CD4-positive, alpha-beta T cell treated with Interleukin-17A for 4 hours (primary cell): ENCODE measurements around the gene PXDN.
"Not testable (repeated sequence)": the region's sequence is repeated elsewhere in the genome, so short reads cannot be mapped to it uniquely, and the experiment has no call there.

ENCODE experiments used
- DNase-seq: peaks from one replicate; pipeline ENCODE4 v3.0.0-alpha.2; 2020; ENCODE audit warnings: mixed read lengths

PXDN gene

GRCh38 chr2:1744446-1745170, at the start of gene PXDN:
Gene PXDN (minus strand): TSS chr2:1744515. CDS start chr2:1744455, 60 bp downstream.
- no peak for DNase-seq

- no peak for DNase-seq
Observed at GRCh38 chr2:1793868-1794445, 49.6 kb upstream of the PXDN start.

- DNase-seq, result no peak
Observed at GRCh38 chr2:1793001-1793867, 48.9 kb upstream of the PXDN start.

GRCh38 chr2:1791685-1792435, 47.5 kb upstream of the PXDN start:
- DNase-seq, result no peak

- no peak for DNase-seq
Observed at GRCh38 chr2:1791006-1791605, 46.8 kb upstream of the PXDN start.

- DNase-seq, result no peak
Observed at GRCh38 chr2:1790473-1790872, 46.2 kb upstream of the PXDN start.

- no peak for DNase-seq
Observed at GRCh38 chr2:1789610-1790009, 45.3 kb upstream of the PXDN start.

GRCh38 chr2:1788478-1788959, 44.2 kb upstream of the PXDN start:
- DNase-seq, result no peak

- no peak for DNase-seq
Observed at GRCh38 chr2:1787755-1788477, 43.6 kb upstream of the PXDN start.

GRCh38 chr2:1784986-1785617, 40.8 kb upstream of the PXDN start:
- DNase-seq, result no peak

- no peak for DNase-seq
Observed at GRCh38 chr2:1784087-1784486, 39.8 kb upstream of the PXDN start.

- no peak for DNase-seq
Observed at GRCh38 chr2:1782514-1782913, 38.2 kb upstream of the PXDN start.

- DNase-seq, result no peak
Observed at GRCh38 chr2:1781291-1782080, 37.2 kb upstream of the PXDN start.

- no peak for DNase-seq
Observed at GRCh38 chr2:1780693-1781092, 36.4 kb upstream of the PXDN start.

- DNase-seq, result not testable (repeated sequence)
Observed at GRCh38 chr2:1780054-1780453, 35.7 kb upstream of the PXDN start.

GRCh38 chr2:1778566-1778965, 34.3 kb upstream of the PXDN start:
- DNase-seq, result no peak

GRCh38 chr2:1777781-1778180, 33.5 kb upstream of the PXDN start:
- DNase-seq, result no peak

- DNase-seq, result no peak
Observed at GRCh38 chr2:1777156-1777555, 32.8 kb upstream of the PXDN start.

GRCh38 chr2:1775511-1776035, 31.3 kb upstream of the PXDN start:
- no peak for DNase-seq

GRCh38 chr2:1774929-1775328, 30.6 kb upstream of the PXDN start:
- DNase-seq, result no peak
